Stomach (tissue), 9 donors: ENCODE measurements around the gene SYNGR3. TPM values are rescaled to one million over a fixed set of nuclear protein-coding genes. Genes with fewer than 3 reads are reported as not detected.
"Not testable (repeated sequence)": the region's sequence is repeated elsewhere in the genome, so short reads cannot be mapped to it uniquely, and the experiment has no call there.

Experiments used
- DNase-seq, 2 donors: peaks; one replicate each; pipeline versions ENCODE4 v3.0.0 to v3.0.0-alpha.2; 2013 to 2019
- H3K27ac ChIP-seq, 5 donors: fragments of 200-600 bp in 4 of 5; sonication (generic) in 4 of 5; one replicate each; pipeline ENCODE4 v1.5.1; 2013 to 2019; ENCODE audit warnings: mild to moderate bottlenecking in 1 of 5, moderate library complexity in 1 of 5
- H3K27me3 ChIP-seq, 3 donors: fragments of 200-600 bp; sonication (generic); one replicate each; pipeline ENCODE4 v1.5.1; 2017 to 2019; ENCODE audit warnings: mixed run types in 1 of 3
- H3K36me3 ChIP-seq, 4 donors: fragments of 200-600 bp; sonication (generic); 1 replicate in 3 of 4; 2 replicates in 1 of 4; pipeline ENCODE4 v1.5.1; 2016 to 2019
- H3K4me1 ChIP-seq, 4 donors: fragments of 200-600 bp; sonication (generic); one replicate each; pipeline ENCODE4 v1.5.1; 2016 to 2019
- H3K4me3 ChIP-seq, 4 donors: fragments of 200-600 bp; sonication (generic) in 3 of 4; one replicate each; pipeline ENCODE4 v1.5.1; 2016 to 2019; ENCODE audit warnings: mild to moderate bottlenecking in 1 of 4
- H3K9me3 ChIP-seq, 4 donors: fragments of 200-600 bp; sonication (generic); one replicate each; pipeline ENCODE4 v1.5.1; 2016 to 2019
- CTCF ChIP-seq, 7 experiments: fragments of 450-650 bp in 4 of 7; fragments of 200-600 bp in 3 of 7; sonication (generic) in 3 of 7; IDR thresholded peaks; one replicate each; pipeline ENCODE4 v1.5.1; 2016 to 2019; ENCODE audit warnings: antibody characterized with exemption in 7 of 7, control low read depth in 2 of 7, mild to moderate bottlenecking in 1 of 7
- EP300 ChIP-seq: sonication (generic); formaldehyde crosslinking; IDR thresholded peaks from one replicate; pipeline ENCODE4 v1.6.1; 2017; ENCODE audit warnings: antibody characterized with exemption
- POLR2A ChIP-seq, 4 donors: fragments of 450-650 bp; IDR thresholded peaks; one replicate each; pipeline ENCODE4 v1.6.1; 2016; ENCODE audit warnings: antibody characterized with exemption in 4 of 4, control low read depth in 2 of 4, mild to moderate bottlenecking in 1 of 4, moderate library complexity in 1 of 4
- POLR2AphosphoS5 ChIP-seq, 3 donors: sonication (generic); formaldehyde crosslinking; IDR thresholded peaks; one replicate each; pipeline ENCODE4 v1.6.1; 2016; ENCODE audit warnings: antibody characterized with exemption in 3 of 3
- WGBS, 5 donors: extraction: QIAGEN DNeasy Blood & Tissue Kit in 3 of 5; methylation state at CpG; one replicate each; pipeline versions ENCODE4 v1.1.5 to v1.1.7; 2013 to 2018; 5-methylcytosine and 5-hydroxymethylcytosine counted together
- intact Hi-C: fragments of 100-400 bp; cut with DNase I; formaldehyde crosslinking; loops from one replicate; pipeline ENCODE4 v1.15.1; 2023; ENCODE audit warnings: low total_unique reads
- polyA plus RNA-seq, 3 donors: library from polyadenylated mRNA; stranded (reverse); fragments of 200-250 nt; gene quantifications; one replicate each; pipeline ENCODE4 v1.2.3, GENCODE V29; 2013
- total RNA-seq, 5 donors: library from RNA; depleted of rRNA; stranded (reverse); fragments of >200 nt; gene quantifications; one replicate each; pipeline versions ENCODE4 v1.1.0 to v1.2.3, GENCODE V29; 2014 to 2016
- donor health status: healthy with polysubstance abuse.
- donor health status: Bipolar disorder and iron deficiency.
- donor health status: healthy.

SYNGR3 gene
- total and polyA plus RNA-seq, 8 donors = 1.3 to 1.7 TPM; not detected in 6

DNA sequence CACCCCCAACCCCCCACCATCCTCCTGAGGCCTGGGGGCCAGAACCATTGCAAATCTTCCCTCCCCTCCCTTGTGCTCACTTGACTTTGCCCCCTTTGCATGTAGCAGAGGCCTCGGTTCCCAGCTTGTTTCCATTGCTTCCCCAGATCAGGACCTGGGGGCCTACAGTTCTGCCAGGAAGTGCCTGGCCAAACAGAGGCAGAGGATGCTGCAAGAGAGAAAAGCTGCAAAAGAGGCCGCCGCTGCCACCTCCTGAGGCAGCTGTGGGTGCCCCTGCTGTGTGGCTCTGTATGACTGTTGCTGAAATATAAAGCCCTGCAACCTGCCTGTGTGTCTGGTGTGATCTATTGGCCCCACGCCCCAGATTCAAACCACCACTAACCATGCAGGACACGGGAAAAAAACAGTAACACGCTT lies 28.1 kb upstream of the SYNGR3 start:
- 46 to 63% (median 55%) methylated on average over 6 of the region's 6 CpGs for WGBS, 5 donors
- Histone ChIP-seq H3K9me3 (no peaks in the 10 kb centered on the region), H3K27me3 (no peaks in the 10 kb centered on the region), H3K4me3 (peak overlapping the region in 1 of 4 donors; percentile 83), H3K27ac (peak overlapping the region in 1 of 5 donors; percentile 97), H3K4me1 (peaks cover 50 to 69% (median 56%) of the 10 kb centered on the region in 4 donors), H3K36me3 (peaks cover 23 to 28% (median 26%) of the 10 kb centered on the region in 4 donors)
- no peak for TF ChIP-seq POLR2AphosphoS5 (IDR thresholded peaks at IDR 0.05)
- no peak for TF ChIP-seq CTCF (IDR thresholded peaks at IDR 0.05)
- no peak for TF ChIP-seq POLR2A (IDR thresholded peaks at IDR 0.05)
- TF ChIP-seq EP300 = no peak
- intact Hi-C loops = no loop called here
- no peak for DNase-seq

DNA sequence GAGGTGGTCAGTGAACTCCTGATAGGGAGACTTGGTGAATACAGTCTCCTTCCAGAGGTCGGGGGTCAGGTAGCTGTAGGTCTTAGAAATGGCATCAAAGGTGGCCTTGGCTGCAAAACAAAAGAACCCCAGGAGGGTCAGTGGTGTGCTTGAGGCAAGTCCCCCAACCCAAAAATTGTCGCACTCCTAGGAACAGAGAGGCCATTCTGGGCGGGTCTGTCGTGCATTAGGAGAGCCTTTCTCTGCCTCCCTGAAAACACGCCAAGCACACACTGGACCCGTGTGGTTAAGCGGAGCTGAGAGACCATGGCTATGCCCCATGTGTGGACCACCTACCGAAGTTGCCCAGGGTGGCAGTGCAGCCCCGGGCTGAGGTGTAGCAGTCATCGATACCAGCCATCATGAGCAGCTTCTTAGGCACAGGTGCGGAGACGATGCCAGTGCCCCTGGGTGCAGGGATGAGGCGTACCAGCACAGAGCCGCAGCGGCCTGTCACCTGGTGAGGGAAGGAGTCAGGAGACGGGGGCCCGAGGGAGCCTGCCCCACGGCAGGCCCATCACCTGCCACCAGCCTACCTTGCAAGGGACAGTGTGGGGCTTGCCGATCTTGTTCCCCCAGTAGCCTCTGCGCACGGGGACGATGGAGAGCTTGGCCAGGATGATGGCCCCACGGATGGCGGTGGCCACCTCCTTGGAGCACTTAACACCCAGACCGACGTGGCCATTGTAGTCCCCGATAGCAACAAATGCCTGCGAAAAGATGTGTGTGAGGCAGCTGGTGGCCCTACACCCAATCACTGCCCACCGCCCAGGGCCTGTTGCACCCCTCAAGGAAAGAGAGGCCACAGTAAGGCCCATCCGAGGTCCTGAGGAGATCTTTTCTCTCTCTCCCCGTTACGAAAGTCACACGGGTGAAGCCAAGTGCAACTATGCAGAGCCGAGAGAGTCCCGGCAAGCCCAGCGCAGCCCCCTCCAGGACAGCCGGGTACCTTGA lies 27.3 kb upstream of the SYNGR3 start:
- Histone ChIP-seq H3K4me3 (peak overlapping the region in 3 of 4 donors; percentile 75 to 83 (median 83)), H3K27ac (peak overlapping the region in 3 of 5 donors; percentile 94 to 98 (median 97)), H3K36me3 (peaks cover 23 to 31% (median 26%) of the 10 kb centered on the region in 4 donors), H3K4me1 (peaks cover 50 to 69% (median 56%) of the 10 kb centered on the region in 4 donors)
- DNase-seq, H3K27me3 ChIP-seq, intact Hi-C loops, H3K9me3 ChIP-seq: not testable (repeated sequence)
- 71 to 79% (median 76%) methylated on average over 24 to 34 of the region's 37 CpGs for WGBS, 5 donors

- no peaks in the 10 kb centered on the region for H3K27me3 ChIP-seq
- peak in 1 of 2 donors; percentile 80 for DNase-seq
- intact Hi-C loops = no loop called here
- H3K27ac ChIP-seq = peak overlapping the region; percentile 94 to 98 (median 97)
- peaks cover 45 to 65% (median 52%) of the 10 kb centered on the region in 4 donors for H3K4me1 ChIP-seq
- H3K36me3 ChIP-seq = peaks cover 23 to 31% (median 26%) of the 10 kb centered on the region in 4 donors
- no peaks in the 10 kb centered on the region for H3K9me3 ChIP-seq
- WGBS, 5 donors = 4 to 13% (median 6%) methylated on average over 24 to 44 of the region's 44 CpGs
- TF ChIP-seq POLR2AphosphoS5 (IDR thresholded peaks at IDR 0.05) = no peak
- TF ChIP-seq EP300 = no peak
- no peak for TF ChIP-seq POLR2A (IDR thresholded peaks at IDR 0.05)
- TF ChIP-seq CTCF (IDR thresholded peaks at IDR 0.05) = no peak
- peak overlapping the region; percentile 75 to 90 (median 83) for H3K4me3 ChIP-seq
Observed at GRCh38 chr16:1963806-1964505, 25.8 kb upstream of the SYNGR3 start.

DNA sequence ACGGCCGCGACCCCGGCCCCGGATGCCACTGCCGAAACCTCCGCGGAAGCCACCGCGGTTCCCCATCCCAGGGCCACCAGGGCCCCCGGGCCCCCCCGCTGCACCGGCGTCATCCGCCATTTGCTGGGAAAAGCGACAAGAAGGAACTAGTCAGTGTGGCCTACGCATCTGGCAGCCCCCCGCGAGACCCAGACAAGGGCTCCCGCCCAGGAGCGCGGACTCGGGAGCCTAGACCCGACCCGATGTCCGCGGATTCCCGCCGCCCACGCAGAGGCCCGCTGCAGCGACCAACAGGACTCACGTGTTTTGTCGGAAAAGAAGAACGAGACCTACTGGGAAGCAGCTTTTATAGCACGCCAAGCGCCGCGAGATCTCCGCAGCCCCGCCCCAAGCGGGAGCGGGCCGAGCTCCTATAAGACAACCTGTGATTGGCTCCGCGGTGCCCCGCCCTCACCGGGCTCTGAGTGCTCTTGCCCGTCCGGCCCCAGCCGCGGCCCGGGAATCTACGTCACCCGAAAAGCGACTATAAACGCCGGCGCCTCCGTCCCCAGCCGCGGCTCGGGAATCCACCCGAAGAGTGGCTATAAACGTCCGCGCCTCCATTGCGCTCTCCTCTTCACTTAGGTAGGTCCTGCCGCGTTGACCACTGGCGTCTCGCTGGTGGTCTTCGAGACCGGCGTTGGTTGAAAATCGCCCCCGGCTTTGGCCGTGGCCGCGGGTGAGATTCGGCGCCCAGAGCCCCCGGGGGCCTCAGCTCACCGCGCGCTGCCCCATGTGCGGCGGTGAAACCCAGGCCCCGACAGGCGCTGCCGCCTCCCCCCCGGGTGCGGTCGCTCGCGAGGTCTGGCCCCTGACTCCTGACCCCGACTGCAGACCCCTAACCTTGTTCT lies 25.0 kb upstream of the SYNGR3 start, which contains the start of gene RPS2:
Gene RPS2, minus strand, starts transcription at position 321 of the 890 bp plus-strand sequence. Its CDS starts 201 bp downstream, at position 120.
- H3K27me3 ChIP-seq = no peaks in the 10 kb centered on the region
- TF ChIP-seq EP300 (peak; percentile 54), POLR2AphosphoS5 (IDR thresholded peaks at IDR 0.05) (peak; percentile 62 to 100 (median 98)), POLR2A (IDR thresholded peaks at IDR 0.05) (peak in 2 of 4 donors; percentile 92 to 94), CTCF (IDR thresholded peaks at IDR 0.05) (no peak)
- peak within 1 kb of the TSS; percentile 94 to 98 (median 97) for H3K27ac ChIP-seq
- WGBS, 5 donors = 0 to 1% (median 0%) methylated on average over 2 to 97 of the region's 97 CpGs
- H3K4me3 ChIP-seq = peak within 1 kb of the TSS; percentile 75 to 90 (median 83)
- no peaks in the 10 kb centered on the region for H3K9me3 ChIP-seq
- peaks cover 23 to 31% (median 26%) of the 10 kb centered on the region in 4 donors for H3K36me3 ChIP-seq
- intact Hi-C loops = no loop called here
- peak; percentile 99 to 100 for DNase-seq
- peaks cover 43 to 60% (median 47%) of the 10 kb centered on the region in 4 donors for H3K4me1 ChIP-seq
